HG03175 (cell line): Measurements from ENCODE around the gene EGR2.
"Not testable (repeated sequence)": the region's sequence is repeated elsewhere in the genome, so short reads cannot be mapped to it uniquely, and the experiment has no call there.

Experiments used
- ATAC-seq: cut with Tn5 transposase; IDR thresholded peaks from one replicate; pipeline ENCODE4 v1.9.1; 2021; ENCODE audit warnings: mild to moderate bottlenecking, moderate library complexity; ENCODE audit not compliant: unreplicated experiment

The EGR2 gene

DNA sequence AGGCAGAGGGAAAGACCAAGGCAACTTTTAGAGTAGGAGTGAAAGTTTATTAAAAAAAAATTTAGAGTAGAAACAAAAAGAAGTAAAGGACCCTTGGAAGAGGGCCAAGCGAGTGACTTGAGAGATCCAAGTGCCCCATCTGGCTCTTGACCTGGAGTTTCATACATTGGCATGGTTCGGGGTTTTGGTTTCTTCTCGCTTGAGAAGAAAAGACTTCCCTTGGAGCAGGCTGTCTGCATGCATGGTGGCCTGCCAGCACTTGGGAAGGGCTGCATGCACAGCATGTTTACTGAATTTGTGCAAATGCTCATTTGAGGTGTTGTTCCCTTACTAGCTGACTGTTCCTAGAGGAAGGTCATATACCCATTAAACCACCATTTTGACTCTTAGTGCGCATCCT lies 20.4 kb downstream of the EGR2 start:
- no peak for ATAC-seq

DNA sequence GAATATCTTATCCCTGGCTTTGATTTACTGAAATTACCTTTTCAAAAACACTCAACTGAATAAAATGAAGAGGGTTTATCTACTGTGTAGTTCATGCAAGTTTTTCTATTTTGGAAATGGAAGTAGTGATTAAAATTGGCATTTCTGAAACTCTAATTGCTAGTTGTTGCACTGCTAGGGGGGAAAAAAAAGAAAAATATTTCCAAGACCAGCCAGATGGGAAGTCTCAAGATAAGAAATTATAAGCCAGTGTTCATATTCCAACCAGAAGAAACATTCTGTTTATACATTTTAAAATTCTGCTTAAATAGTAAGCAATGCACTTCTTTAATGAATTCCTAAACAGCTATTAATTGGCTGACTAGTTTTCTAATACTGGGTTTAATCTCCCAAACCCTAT lies 21.1 kb downstream of the EGR2 start:
- no peak for ATAC-seq

DNA sequence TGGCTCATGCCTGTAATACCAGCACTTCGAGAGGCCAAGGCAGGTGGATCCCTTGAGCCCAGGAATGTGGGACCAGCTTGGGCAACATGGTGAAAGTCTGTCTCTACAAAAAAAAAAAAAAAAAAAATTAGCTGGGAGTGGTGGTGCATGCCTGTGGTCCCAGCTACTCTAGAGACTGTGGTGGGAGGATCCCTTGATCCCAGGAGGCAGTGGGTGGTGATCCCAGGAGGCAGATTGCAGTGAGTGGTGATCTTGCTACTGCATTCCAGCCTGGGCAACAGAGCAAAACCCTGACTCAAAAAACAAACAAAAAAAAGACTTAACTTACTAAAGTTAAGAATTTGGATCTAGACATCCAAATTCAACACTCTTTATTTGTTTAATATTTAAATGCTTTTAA lies 21.9 kb downstream of the EGR2 start:
- ATAC-seq, result no peak

DNA sequence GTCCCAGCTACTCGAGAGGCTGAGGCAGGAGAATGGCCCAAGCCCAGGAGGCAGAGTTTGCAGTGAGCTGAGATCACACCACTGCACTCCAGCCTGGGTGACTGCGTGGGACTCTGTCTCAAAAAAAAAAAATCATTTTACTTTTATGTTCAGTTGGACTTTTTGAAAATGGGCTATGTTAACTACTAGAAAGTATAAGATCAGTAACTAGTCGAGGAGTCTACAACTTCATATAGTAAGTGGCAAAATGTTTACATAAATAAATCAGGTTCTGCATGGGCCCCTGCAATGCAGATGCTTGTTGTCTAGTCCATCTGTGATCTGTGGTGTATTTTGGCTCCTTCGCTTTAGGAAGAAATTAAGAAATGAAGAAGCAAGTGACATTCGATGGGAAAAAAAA lies 23.9 kb downstream of the EGR2 start:
- ATAC-seq, result no peak

DNA sequence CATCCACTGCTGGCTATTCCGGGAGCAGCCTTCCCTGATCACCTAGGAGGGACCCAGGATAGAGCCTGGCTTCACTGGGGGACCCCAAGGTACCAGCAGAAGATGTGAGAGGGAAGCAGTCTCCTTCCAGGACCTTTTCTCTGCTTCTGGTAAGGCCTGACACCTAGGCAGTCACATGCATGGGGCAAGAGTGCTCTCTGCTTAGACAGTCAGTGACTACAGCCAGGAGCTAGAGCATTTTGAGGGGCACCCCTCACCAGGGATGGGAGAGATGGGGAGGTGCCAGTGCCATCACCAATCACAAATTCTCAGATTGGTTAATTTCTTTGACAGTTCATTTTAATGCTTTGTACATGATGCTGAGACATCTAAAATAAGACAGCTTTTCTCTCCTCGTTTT lies 25.6 kb downstream of the EGR2 start:
- no peak for ATAC-seq

DNA sequence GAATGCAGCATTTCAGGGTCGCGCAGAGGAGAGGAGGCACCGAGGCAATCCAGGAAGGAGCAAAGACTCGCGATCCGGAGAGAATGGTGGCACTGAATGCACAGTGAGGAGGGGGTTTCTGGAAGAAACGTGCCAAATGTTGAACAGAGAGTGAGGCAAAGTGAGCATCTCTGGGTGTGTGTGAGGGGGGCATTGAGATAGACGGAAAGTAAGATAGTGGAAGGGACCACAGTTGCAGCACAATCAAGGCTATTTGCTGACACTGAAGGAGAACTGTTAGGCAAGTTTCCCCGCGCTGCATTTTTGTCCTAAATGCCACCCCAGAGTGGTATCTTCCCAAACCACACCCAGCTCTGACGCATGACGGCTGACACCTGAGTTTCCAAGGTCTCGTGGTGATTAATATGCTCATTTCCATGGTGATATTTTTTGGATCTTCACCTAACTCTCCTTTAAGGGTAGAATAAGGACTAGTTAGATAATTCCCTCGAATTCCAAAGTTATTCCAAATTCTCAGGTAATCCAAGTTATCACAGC lies 26.1 kb downstream of the EGR2 start:
- ATAC-seq, result no peak

DNA sequence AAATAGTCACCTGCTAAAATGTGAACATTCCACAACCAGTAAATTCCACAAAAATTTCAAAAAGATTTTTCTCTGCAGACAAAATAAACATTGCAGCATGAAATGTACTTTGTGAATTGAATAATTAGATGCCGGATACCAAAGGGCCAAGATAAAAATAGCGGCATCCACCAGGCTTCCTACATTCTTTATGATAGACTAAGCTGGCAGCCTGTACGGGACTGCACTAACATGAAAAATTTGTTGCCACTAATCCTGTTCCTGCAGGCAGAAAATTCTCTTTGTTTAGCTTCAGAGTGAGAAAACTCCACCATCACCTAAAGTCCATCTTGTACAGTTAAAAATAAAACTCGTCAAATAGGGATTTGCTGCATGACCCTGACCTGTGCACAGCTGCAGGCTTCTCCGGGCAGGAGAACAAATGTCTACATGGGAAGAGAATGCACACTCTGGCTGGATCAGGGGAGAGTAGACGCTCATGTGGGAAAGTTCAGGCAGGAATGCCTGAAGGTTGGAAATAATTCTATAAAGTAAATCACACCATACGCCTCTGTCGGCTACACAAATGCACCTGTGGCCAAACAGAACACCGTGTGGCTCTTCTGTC lies 27.2 kb downstream of the EGR2 start:
- no peak for ATAC-seq

DNA sequence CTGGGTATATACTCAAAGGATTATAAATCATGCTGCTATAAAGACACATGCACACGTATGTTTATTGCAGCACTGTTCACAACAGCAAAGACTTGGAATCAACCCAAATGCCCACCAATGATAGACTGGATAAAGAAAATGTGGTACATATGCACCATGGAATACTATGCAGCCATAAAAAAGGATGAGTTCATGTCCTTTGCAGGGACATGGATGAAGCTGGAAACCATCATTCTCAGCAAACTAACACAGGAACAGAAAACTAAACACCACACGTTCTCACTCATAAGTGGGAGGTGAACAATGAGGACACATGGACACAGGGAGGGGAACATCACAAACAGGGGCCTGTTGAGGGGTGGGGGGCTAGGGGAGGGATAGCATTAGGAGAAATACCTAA lies 27.9 kb downstream of the EGR2 start:
- not testable (repeated sequence) for ATAC-seq

DNA sequence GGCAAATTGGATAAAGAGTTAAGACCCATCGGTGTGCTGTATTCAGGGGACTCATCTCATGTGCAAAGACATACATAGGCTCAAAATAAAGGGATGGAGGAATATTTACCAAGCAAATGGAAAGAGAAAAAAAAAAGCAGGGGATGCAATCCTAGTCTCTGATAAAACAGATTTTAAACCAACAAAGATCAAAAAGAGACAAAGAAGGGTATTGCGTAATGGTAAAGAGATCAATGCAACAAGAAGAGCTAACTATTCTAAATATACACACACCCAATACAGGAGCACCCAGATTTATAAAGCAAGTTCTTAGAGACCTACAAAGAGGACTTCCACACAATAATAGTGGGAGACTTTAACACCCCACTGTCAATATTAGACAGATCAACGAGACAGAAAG lies 31.6 kb downstream of the EGR2 start:
- not testable (repeated sequence) for ATAC-seq

DNA sequence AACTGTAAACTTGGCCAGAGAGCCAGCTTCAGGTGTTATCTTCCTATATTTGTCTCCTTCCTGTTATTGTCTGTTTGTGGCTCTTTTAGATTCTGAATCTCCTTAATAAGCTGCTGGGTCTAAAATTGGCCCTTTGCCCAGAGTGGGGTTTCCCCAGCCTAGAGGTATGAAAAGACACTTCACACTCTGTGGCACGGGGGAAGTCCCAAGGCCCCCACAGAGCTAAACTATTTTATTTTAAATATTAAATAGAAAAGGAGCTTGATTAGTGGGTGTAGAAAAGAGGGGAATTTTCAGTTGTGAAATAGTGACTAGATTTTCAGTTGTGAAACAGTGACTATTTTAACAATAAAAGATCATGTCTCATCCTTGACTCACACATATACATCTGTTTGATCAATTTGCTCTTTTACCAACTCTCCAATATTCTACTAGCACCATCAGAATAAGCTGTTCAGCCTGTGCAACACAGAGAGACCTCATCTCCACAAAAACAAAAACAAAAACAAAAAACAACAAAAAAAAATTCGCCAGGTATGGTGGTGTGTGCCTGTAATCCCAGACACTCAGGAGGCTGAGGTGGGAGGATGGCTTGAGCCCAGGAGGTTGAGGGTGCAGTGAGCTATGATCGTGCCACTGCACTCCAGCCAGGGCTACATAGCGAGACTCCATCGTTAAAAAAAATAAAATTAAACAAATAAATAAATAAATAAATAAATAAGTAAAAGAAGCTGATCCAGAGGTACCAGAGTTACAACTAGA lies 36.5 kb downstream of the EGR2 start:
- ATAC-seq, result peak; percentile 97

DNA sequence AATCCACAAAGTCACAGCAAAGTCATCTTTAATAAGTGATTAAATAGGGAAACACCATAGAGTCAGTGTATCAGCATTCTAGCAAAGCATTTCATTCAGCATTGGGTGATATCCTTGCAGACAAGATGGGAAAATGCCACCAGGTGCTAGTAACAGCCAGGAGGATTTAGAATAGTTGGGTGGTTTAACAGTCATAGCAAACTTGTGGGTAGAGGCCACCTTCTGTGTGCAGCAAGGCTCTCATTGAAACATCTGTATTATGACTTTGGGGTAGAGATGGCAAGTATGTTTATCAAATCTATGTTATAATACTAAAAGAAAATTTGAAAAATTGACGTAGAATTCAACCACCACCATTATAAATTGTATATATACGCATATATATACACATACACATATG lies 38.0 kb downstream of the EGR2 start:
- peak; percentile 44 for ATAC-seq

DNA sequence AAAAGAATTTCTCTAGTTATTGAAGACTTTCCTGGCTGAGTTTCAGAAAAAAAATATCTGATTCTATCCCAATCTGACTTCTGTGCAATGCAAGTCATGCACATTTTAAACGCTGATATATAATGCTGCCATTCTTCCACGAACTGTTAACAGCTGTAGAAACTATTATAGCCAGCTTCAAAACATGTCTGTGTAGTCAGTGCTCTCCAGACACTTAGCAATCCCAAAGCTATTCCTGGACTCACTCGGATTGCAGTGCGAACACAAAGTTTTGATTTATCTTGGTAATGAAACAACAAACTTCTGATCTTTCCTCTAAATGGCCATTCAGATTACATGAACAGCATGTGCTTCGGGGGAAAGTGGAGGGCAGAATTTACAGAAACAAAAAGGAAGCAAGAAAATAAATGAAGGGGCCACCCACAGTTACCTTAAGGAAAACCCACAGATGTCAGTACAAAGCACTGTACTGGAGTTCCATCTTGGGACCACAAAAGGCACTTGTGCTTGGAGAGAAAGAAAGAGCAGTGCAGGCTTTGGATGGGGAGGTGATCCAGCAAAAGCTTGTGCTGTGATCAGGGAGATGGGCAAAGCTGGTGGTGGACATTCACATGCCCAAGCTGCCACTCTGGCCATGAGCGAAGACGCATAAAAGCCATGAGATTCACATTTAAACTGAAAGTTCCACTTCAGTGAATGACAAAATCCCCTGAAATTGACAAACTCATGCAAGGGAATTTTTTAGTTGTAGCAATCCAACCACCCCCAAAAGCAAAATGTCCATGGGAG lies 43.8 kb downstream of the EGR2 start:
- no peak for ATAC-seq

DNA sequence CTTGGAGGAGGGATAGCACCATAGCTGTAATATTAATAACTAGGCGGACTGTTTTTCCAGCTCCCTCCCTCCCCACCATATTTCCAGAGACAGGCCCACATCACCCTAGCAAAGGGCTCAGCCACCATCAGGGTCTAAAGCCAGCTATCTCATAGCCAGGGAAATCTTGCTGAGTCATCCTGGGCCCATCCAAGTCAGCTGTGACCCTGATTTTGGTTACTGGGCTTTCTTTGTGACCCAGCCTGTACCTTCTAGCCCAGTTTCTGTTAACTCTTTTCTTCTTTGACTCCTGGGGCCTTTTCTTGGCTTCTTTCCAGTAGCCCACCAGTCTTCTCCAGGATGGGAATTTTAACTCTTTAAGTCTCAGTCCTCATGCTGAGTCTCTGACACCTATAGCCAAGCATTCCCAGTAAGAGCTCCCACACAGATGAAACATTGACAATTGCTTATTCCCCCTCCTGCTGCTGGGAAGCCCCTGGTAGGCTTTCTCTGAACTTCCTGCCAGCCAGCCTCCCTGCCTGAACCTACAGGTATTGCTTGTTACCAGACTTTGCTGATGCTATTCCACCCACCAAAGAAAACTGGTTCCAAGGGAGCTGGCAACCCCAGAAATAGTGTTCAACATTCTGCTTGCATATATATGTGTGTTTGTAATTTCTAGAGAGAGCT lies 46.5 kb downstream of the EGR2 start:
- no peak for ATAC-seq

DNA sequence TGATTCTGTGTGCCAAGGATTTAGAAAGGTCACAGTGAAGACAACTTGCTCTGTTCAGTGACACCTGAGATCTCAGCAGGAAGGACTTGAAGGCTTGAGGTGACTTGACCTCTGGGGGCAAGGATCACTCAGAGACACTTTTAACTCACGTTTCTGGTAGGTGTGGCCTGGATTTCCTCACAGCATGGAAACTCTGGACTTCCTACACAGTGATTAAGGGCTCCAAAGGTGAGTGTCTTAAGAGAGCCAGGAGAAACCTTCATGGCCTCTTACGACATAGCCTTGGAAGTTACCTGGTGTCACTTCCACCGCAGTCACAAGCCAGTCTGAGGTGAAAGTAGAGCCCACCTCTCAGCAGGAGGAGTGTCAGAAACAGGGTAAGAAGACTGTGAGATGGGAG lies 49.8 kb downstream of the EGR2 start:
- ATAC-seq, result no peak

DNA sequence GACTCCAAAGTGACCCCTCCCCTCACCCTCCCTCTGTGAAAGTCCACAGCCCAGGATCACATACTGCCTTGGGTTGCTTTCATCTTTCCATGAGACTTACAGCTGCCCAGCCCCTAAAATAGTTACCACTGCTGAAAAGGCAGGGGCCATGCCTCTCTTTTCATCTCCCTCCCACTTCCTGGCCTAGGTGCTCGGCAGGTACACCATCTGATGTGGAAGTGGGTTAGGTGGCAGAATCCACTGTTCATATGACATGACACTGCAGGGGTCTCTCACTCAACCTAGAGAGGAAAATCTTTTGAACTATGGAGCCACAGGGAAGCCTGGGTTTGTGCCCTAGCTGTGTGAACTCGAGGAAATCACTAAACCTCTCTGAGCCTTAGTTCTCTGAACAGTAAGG lies 50.4 kb downstream of the EGR2 start:
- no peak for ATAC-seq

DNA sequence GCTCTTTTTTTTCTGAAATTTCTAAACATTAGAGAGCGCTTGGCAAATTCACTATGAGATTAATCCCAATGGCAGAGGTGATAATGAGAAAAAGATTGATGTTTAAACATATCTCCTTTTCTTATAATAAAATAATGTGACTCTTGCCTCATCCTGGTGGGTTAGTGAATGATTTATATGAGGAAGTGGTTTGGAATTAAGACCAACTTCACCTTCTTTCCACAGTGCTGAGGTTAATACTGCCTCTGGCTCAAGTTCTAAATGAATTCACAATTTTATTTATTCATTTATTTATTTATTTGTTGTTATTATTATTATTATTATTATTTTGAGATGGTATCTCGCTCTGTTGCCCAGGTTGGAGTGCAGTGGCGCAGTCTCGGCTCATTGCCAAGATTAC lies 52.2 kb downstream of the EGR2 start:
- ATAC-seq, result no peak

DNA sequence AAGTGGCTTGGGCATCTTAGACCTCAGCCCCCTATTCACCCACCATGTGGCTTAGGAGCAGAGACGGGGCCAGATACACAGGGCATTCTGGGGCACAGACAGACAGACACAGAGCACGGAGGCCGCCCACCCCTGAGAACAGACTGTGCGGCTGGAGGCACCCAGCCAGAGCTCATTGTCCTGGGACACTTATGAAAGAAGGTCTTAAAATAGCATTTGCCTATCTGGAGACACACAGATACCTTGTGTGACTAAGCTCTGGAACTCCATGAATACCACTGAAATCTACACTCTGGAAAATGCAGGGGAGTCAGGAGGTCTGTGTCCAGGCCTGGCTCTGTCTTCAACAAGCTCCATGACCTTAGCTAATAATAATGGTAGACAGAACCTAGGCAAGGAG lies 53.0 kb downstream of the EGR2 start:
- no peak for ATAC-seq
